ENCODE results near the gene THOC7.
A peak's percentile ranks its signal among the peaks of the same experiment; 100 is the strongest.

The THOC7 gene

DNA sequence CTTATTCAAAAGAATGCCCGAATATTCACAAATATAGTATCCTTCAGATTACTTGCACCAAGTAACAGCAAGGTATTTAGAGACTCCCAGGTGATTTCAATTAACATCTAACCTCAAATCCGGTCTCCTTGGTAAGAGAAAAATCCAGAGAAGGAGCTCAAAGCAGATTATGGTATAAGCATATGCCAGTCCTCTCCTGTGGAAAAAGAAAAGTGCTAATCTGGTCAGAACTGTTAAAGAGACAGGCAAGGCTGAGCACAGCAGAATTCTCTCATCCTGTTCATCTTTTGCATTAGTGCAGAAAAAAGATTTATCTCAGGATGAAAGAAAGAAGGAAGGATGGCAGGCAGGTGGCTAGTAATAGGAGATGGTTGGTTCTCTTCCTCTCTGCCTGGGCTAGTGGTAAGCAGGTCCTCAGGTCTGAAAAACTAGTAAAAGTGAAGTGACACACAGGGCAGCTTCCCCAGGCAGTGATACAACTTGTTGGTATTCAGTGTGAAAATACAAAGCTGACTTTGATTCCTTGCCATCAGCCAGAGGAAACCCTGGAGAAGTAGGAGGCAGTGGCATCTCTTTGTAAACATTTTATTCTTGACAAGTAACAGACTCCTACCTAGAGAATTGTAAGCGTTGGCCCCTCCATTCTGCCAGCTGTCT, 14.3 kb upstream of the THOC7 start:
- peak; percentile 10 for DNase-seq

DNA sequence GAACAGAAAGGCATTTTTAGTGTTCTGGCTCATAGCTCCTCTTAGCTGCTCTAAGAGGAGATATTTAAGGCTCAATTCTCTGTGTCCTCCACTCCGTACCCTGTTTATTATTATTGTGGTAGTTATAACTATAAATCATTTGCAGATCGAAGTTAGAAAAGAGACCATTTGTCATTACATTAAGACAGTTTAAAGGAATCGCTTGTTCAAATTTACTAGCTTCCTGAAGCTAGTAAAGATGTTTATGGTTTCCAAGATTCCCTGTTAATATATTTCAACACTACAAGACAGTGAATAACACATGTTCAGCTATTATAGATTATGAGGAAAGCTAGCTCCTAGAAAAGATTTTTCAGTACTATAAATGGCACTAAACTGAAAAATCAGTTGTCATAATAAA, 12.7 kb upstream of the THOC7 start:
- no peak for DNase-seq

DNA sequence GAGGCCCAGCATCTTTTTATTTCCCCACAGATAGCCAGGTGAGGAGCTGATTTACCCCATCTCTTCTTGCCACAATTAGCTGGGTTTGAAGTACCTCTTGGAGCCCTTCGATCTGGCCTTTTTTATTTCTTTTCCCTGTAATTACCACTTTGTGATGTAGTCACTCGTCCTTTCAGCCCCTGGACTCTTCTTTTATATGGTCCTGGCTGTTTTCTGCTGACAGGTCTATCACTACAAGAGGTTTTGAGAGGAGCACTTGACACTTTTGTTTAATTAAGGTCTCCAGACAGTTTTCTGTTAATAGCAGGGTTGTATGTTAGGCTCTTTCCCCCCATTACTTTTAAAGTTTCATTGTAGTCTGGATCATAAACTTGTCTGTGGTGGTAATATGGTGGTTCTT, 11.9 kb upstream of the THOC7 start:
- peak; percentile 25 for DNase-seq

DNA sequence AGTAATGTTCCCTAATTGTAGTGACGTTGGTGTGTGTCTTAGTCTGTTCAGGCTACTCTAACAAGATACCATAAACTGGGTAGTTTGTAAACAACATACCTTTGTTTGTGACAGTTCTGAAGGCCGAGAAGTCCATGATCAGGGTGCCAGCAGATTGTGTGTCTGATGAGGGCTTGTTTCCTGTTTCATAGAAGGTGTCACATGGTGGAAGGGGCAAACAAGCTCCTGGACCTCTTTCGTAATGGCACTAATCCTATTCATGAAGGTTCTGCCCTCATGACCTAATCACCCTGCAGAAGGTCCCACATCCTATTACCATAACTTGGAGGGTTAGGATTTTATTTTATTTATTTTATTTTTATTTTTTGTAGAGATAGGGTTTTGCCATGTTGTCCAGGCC, 11.2 kb upstream of the THOC7 start:
- peak; percentile 16 for DNase-seq

DNA sequence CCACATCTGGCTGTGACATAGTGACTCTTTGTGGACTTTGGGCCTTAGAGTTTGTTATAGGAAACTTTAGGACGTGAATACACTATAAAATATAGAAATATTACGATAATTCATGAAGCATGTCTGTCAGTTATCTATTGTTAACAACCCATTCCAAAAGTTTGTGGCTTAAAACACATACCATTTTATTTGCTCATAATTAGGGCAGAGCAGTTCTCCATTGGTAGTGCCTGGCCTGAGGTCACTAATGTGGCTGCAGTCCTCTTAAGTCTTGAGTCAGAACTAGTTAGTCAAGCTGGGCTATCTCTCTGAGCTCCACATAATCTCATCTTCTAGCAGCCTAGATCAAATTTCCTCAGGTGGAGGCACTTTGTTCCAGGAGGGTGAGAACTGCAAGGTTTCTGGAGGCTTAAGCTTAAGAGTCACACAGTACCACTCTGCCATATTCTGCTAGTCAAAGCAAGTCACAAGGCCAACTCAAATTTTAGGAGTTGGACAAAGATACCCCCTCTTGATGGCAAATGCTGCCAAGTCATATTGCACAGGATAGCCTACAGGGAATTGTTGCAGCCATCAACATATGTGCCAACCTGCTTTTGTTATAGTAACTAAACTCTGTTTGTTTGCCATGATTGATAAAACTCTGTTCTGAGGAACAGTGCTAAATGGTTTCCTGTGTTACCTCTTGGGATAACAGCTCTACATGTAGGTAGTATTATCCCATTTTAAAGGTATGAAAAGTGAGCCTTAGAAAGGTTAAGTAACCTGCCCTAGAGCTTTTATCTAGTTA, 8.7 kb upstream of the THOC7 start:
- peak; percentile 14 for DNase-seq

DNA sequence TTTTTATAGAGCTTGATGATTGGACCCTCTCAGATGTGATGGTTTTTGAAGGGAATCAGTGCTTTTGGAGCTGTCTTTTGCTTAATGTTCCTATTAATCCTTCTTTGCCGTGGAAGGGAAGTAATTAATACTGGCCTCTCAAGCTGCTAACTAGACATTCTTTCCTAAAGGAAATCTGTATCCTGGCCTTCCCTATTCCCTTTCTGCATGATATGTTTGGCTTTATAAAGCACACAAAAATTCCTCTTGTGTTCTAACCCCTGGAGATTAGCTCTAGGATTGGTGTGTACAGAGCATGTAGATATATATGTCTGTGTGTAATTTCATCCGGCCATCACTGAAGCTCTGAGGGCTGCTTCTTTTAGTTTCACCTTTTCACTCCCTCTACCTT, 7.0 kb upstream of the THOC7 start:
- no peak for DNase-seq

DNA sequence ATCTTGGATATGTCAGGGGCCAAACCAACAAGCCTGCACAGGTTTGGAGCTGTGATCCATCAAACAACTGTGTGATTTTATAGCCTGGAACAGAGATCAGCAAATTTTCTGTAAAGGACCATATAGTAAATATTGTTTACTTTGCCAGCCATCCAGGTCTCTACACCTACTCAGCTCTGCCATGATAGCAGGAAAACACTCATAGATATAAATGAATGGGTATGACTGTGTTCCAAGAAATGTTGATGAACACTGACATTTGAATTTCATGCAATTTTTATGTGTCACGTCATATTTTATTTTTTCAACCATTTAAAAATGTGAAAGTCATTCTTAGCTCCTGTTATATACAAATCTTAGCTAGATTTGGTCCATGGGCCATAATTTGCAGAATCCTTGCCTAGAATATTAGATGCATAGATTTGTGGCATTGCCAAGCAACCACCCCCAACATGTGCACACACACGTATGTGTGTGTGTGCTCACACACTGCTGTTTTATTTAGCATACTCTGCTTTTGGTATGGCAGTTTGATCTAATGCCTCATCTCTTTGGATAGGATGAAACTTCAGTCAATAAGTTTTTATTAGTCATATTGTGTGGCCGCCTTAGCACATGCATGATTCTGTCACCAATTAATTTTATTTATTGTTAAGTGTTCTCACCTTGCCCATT, 6.5 kb upstream of the THOC7 start:
- no peak for DNase-seq

DNA sequence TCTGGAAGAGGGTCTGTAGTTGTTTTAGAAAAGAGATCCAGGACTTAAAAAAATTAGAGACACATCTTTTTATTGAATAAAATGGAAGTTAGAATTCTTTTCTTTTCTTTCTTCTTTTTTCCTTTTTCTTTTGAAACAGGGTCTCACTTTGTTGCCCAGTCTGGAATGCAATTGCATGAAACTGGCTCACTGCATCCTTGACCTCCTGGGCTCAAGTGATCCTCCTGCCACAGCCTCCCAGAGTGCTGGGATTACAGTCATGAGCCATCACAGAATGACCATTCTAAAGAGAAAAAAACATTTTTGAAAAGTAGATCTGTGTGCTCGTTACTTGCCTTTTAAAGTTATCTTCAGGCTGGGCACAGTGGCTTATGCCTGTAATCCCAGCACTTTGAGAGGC, 3.6 kb upstream of the THOC7 start:
- no peak for DNase-seq

DNA sequence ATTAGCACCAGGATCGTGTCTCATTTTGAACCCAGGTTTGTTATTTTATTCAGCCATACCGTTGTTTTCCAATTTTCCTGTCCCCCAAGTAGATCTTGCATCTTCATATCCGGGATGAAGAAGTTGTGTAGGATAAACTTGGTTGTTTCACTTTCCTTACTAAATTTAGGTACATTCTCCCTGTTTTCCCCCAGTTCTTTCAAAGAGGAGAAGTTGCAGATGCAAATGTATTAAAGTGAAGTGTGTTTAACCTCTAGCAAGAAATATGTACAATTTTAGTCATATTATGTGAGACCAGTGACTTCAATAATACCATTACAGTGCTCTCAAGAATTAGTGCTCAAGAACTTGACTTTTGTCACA, 1.3 kb upstream of the THOC7 start:
- no peak for DNase-seq

DNA sequence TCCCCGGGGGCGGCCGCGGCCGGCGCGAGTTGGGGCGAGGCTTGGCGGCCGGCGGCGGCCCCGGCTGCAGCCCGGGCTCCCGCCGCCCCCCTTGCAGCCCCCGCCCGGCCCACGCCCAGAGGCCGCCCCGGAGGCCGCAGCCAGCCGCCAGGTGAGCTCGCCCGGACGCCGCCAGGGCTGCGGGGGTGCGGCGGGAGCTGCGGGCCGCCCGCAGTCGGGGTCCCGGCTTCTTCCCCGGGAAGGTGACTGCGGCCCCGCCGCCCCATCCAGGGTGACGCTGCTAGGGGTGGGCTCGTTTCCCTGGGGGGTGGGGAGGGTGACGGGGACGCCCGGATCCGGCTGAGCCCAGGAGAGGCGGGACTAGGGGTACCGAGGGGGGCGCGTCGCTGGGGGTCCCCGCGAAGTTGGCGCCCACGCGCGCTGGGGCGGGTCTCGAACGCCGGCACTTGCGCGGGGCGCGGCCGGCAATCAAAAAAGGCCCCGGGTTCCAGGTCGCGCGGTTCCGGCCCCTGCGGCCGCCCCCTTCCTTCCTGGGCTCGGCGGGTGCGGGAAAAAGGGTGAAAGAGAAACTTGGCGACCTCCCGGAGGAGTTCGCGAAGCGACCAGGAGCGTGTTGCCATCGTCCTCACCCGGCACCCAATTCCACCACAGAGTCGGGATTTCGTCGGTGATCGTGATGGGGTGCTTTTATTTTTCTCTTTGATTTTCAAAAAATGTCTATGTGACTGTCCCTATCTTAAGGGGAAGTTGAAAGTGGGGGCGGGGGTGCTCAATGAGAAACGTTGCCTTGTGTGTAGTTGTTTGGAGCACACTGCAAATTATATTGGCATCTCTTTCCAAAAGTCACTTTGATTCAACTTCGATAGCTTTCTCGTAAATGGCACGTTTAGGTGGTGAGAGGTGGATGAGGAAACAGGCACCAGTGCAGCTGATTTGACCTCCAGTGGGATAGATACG, 681 bp upstream of the THOC7 start:
- peak; percentile 29 for DNase-seq

DNA sequence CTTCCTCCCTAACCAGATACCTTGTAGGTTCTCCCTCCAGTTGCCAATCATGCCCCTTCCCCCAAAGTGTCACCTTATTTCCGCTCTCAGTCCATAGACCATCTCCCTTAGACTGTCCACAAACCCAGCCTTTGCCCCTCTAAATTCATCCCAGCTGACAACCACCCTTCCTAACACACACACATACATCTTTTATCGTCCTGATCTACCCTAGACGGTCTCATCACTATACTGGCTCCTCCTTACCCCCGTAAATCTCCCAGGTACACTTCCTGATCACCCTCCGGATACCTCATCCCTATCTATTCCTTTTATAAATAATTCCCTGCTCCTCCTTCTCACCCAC, 828 bp downstream of the THOC7 start:
- DNase-seq: no peak

DNA sequence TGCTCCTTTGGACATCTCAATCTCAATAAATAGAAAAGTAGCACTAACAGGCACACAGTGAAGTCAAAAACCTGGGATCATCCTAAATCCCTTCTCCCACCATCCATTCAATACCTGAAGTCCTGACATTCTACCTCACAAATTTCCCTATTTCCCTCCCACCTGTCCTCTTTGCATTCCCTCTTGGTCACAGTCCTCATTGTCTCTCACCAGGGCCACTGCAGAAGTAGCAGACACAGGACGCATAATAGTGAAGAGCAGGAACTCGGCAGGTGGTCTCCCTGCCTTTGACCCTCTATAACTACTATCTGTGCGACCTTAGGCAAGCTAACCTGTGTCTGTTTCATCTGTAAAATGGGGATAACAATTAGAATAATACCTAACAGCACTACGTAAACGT, 2.3 kb downstream of the THOC7 start:
- DNase-seq: no peak

DNA sequence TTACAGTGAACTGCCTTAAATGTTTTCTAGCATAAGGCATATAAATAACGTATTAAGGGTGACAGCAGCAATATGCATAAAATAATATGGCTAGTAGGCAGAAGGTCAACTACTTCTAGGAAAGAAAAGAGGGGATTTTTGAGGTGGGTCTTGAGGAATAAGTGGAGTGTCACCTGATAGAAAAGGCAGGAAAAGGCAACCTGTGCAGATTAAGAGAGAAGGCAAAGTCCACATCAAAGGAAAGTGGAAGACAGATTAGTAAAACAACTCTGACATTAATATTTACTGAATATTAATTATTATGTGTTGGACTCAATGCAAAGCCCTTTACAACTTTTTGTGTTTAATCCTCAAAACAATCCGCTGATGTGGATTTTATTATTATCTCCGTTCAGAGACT, 2.8 kb downstream of the THOC7 start:
- DNase-seq: no peak

DNA sequence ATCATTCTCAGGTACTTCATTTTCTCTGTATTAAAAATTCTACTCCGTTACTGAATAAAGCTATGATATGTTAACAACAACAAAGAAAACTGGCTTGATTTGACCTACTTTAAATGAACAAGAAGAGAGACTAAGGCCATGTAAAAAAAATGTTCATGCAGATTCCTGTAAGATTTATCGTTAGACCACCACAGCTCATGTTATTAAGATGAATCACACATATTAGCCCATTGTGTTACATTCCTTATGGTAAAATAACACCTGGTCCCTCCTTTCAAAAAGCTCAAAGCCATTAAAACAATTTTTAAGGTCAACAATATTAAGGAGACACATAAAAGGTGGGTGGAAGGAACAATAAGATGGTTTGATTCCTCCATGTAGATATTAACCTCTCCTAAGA, 6.3 kb downstream of the THOC7 start:
- DNase-seq: no peak

DNA sequence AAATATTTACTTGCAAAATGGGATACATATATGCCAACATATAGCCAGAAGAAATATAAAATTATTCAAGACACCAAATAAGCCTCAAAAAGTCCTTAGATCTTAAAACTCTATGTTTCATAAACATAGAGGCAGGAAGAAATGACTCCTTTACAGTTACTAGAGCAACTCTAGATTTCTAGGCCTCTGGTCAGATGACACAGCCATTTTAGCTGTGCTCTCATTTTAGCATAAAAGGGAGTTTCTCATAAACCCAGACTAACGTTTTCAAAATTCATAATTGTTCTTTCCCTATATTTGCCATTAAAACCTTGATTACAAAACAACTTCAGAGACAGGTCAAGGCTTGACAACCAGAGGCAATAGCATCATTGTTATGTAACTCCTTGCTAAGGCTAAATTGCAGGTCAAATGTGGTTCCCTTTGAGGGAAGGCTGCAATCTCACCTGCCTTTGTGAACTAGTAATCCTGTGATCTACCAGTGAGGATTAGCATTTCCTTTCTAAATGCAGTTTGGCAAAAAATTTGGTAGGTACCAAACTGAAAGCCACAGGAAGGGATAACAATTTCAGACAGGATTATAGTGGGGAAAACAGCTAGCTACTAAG, 8.2 kb downstream of the THOC7 start:
- no peak for DNase-seq

DNA sequence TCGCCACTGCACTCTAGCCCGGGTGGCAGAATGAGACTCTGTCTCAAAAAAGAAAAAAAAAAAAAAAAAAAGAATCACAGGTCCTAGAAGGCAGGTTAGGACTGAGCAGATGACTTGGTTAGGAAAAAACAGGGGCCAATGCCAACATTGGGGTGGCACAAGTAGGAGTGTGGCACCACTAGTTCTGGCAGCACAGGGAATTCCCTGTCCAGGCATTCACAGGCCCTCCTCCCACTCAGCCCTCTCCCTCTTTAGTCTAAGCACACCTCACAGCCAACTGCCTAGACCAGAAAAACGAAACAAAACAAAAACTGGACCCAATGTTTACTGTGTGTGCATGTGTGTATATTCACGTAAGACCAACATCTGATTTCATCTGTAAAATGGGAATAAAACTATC, 10.5 kb downstream of the THOC7 start:
- DNase-seq: no peak

DNA sequence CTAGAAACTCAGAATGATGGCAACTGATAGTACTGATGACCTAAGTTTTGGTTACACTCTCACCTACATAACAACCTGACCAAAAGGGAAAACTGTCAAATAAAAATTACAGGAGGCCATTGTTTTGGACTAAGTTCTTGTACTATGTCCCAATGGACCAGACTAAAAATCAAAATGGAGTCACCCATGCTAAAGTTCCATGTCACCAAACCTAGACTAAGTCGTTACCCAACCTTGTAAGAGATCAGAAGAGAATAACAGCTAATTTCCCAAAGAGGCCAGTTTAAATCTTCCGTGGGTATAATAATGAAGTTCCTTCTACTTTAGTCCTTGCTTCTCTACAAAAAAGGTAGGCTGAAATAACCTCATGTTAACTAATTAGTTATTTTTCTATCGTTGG, 12.3 kb downstream of the THOC7 start:
- DNase-seq: no peak

DNA sequence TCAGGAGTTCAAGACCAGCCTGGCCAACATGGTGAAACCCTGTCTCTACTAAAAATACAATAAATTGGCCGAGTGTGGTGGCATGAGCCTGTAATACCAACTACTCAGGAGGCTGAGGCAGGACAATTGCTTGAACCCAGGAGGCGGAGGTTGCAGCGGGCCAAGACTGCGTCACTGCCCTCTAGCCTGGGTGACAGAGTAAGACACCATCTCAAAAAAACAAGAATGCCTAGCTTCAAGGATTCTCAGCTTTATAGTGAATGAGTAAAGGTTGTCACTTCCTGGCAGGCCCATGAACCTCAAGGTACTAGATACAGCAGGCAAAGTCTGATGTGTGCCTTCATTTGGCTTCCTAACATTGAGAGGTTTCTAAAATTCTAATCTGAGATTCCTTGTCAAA, 14.4 kb downstream of the THOC7 start:
- DNase-seq: no peak

DNA sequence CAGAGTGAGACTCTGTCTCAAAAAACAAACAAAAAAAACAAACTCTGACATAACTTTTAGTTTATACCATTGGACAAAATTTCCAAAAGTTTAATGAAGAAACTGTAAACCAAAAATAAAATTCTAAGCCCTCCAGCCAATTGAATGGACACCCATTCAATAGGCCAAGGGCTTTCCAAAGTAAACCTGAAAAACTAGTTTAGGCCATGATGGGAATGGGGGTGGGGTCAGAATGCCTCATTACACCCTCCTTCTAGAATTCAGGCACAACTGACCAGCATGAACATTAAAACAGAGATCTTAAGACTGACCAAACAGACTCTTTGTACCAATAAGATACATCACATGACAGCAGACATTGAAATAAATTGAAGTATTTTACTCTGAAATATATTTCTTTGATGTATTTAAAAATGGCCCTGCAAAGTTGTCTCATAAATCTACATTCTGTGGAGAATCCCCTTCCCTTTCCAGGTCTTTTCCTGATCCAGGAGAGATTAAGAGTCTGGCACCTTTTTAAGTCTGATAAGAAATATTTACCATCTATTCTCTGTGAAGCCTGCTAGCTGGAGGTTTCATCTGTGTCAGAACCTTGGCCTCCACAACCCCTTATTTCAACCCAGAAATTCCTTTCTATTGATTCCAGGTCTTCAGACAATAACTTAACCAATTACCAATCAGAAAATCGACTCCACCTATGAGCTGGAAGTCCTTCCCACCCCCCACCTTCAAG, 15.7 kb downstream of the THOC7 start:
- no peak for DNase-seq

DNA sequence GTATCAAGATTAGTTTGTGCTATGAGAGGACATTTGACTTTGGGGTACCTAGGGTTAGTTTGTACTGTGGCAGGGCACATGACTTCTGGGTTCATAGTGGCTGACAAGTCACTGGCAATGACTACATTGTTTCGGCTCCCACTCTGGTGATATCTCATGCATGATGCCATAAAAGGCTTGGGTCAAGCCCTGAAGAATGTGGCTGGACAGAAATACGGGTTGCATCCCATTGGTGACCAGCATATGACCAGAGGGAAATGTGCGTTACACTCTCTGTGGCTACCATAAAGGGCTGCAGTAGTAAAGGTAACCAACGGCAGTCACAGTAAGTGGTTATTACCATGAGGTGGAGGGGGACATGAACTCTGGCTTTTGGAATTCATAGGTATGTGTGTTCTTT, 18.4 kb downstream of the THOC7 start:
- DNase-seq: no peak

DNA sequence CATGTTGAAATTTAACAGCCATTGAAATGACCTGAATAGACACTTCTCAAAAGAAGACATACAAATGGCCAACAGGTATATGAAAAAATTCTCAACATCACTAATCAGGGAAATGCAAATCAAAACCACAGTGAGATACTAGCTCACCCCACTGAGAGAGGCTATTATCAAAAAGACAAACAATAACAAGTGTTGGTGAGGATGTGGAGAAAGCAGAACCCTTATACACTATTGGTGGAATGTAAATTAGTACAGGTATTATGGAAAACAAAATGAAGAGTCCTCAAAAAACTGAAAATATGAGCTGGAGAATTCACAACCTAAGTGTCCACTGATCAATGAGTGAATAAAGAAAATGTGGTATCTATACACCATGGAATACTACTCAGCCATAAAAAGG, 21.5 kb downstream of the THOC7 start:
- no peak for DNase-seq

DNA sequence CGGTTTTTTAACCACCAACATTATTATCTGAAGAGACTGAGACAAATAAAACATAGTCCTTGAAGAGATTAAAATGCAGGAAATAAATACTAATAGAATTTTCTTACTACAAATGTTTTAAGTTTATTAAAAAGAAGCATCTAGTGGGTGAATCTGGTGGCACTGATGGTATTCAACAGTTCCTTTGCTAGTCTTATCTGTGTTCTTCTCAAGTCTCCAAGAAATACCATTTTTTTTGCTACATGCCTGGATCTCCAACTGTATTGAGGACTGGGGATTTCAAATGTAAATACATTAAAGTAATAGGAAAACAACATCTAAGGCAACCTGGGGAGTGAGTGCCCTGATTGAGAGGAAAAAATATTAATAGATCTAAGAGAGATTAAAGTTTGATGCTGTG, 21.9 kb downstream of the THOC7 start:
- DNase-seq: no peak
